Measurements from ENCODE around the gene CRTC2.
A peak's percentile ranks its signal among the peaks of the same experiment; 100 is the strongest.

The CRTC2 gene

GRCh38 chr1:153970346-153970745 lies 11.9 kb upstream of the CRTC2 start:
- Histone ChIP-seq H2AFZ (ENCODE audit: low read length) (no peak overlapping the region), H3K9me2 (replicated peaks; ENCODE audit: low read depth, low read length) (no peaks in the 10 kb centered on the region), H3K27me3 (ENCODE audit: insufficient read depth, low read length, poor library complexity, severe bottlenecking) (no peaks in the 10 kb centered on the region), H3K9ac (ENCODE audit: low read depth, low read length, poor library complexity, severe bottlenecking) (no peak overlapping the region), H3F3A (ENCODE audit: low read depth) (no peaks in the 10 kb centered on the region), H4K20me1 (ENCODE audit: insufficient read depth, low read length, poor library complexity, severe bottlenecking) (no peaks in the 10 kb centered on the region), H3K79me2 (ENCODE audit: insufficient read depth, low read length) (peaks cover 46% of the 10 kb centered on the region), H3K4me3 (ENCODE audit: low read length, poor library complexity, severe bottlenecking) (no peak overlapping the region), H3K4me2 (ENCODE audit: low read depth, low read length, poor library complexity, severe bottlenecking) (no peak overlapping the region), H3K9me3 (ENCODE audit: insufficient read depth, low read depth, low read length) (no peaks in the 10 kb centered on the region), H3K4me1 (ENCODE audit: insufficient read depth, low read length, poor library complexity, severe bottlenecking) (peaks cover 38% of the 10 kb centered on the region), H3K36me3 (ENCODE audit: insufficient read depth, low read length) (peaks cover 12% of the 10 kb centered on the region; the same call in 1 of the 2 replicates)
- TF ChIP-seq EZH2phosphoT487 (IDR thresholded peaks at IDR 0.05; ENCODE audit: borderline replicate concordance) = no peak
- TF ChIP-seq CTCF (conservative IDR thresholded peaks at IDR 0.05; ENCODE audit: low read length) = no peak

- Histone ChIP-seq H3K4me2 (ENCODE audit: low read depth, low read length, poor library complexity, severe bottlenecking) (peak overlapping the region; percentile 78), H3K4me3 (ENCODE audit: low read length, poor library complexity, severe bottlenecking) (peak overlapping the region; percentile 90), H3F3A (ENCODE audit: low read depth) (no peaks in the 10 kb centered on the region), H4K20me1 (ENCODE audit: insufficient read depth, low read length, poor library complexity, severe bottlenecking) (no peaks in the 10 kb centered on the region), H3K9me2 (replicated peaks; ENCODE audit: low read depth, low read length) (no peaks in the 10 kb centered on the region), H3K36me3 (ENCODE audit: insufficient read depth, low read length) (peaks cover 3% of the 10 kb centered on the region; the same call in 1 of the 2 replicates), H2AFZ (ENCODE audit: low read length) (no peak overlapping the region), H3K79me2 (ENCODE audit: insufficient read depth, low read length) (peaks cover 49% of the 10 kb centered on the region), H3K27me3 (ENCODE audit: insufficient read depth, low read length, poor library complexity, severe bottlenecking) (no peaks in the 10 kb centered on the region), H3K9ac (ENCODE audit: low read depth, low read length, poor library complexity, severe bottlenecking) (peak overlapping the region; percentile 97), H3K4me1 (ENCODE audit: insufficient read depth, low read length, poor library complexity, severe bottlenecking) (peaks cover 39% of the 10 kb centered on the region), H3K9me3 (ENCODE audit: insufficient read depth, low read depth, low read length) (no peaks in the 10 kb centered on the region)
- TF ChIP-seq CTCF (conservative IDR thresholded peaks at IDR 0.05; ENCODE audit: low read length) (no peak), EZH2phosphoT487 (IDR thresholded peaks at IDR 0.05; ENCODE audit: borderline replicate concordance) (no peak)
Measured at GRCh38 chr1:153968972-153969371, 10.6 kb upstream of the CRTC2 start.

GRCh38 chr1:153968408-153968807 lies 10.0 kb upstream of the CRTC2 start:
- no peak for TF ChIP-seq EZH2phosphoT487 (IDR thresholded peaks at IDR 0.05; ENCODE audit: borderline replicate concordance)
- no peak for TF ChIP-seq CTCF (conservative IDR thresholded peaks at IDR 0.05; ENCODE audit: low read length)
- H3K9me2 ChIP-seq (replicated peaks; ENCODE audit: low read depth, low read length) = no peaks in the 10 kb centered on the region
- H3K79me2 ChIP-seq (ENCODE audit: insufficient read depth, low read length) = peaks cover 52% of the 10 kb centered on the region
- H2AFZ ChIP-seq (ENCODE audit: low read length) = no peak overlapping the region
- peak overlapping the region; percentile 78 for H3K4me2 ChIP-seq (ENCODE audit: low read depth, low read length, poor library complexity, severe bottlenecking)
- no peaks in the 10 kb centered on the region for H3K36me3 ChIP-seq (ENCODE audit: insufficient read depth, low read length)
- H3K4me1 ChIP-seq (ENCODE audit: insufficient read depth, low read length, poor library complexity, severe bottlenecking) = peaks cover 42% of the 10 kb centered on the region
- peak overlapping the region; percentile 90 for H3K4me3 ChIP-seq (ENCODE audit: low read length, poor library complexity, severe bottlenecking)
- H3K27me3 ChIP-seq (ENCODE audit: insufficient read depth, low read length, poor library complexity, severe bottlenecking) = no peaks in the 10 kb centered on the region
- H3K9ac ChIP-seq (ENCODE audit: low read depth, low read length, poor library complexity, severe bottlenecking) = peak overlapping the region; percentile 97
- no peaks in the 10 kb centered on the region for H3K9me3 ChIP-seq (ENCODE audit: insufficient read depth, low read depth, low read length)
- no peaks in the 10 kb centered on the region for H3F3A ChIP-seq (ENCODE audit: low read depth)
- H4K20me1 ChIP-seq (ENCODE audit: insufficient read depth, low read length, poor library complexity, severe bottlenecking) = no peaks in the 10 kb centered on the region
